ENCODE data around the gene SLC9A9.

GRCh38 chr3:143329567-143330211 lies 518.6 kb downstream of the SLC9A9 start:
- TF ChIP-seq EZH2 (IDR thresholded peaks at IDR 0.05) (no peak), CTCF (IDR thresholded peaks at IDR 0.05) (no peak)

Measured in neural progenitor cell (in vitro differentiated cells).